ENCODE data around the gene UBR4.

UBR4 gene

GRCh38 chr1:19167140-19167539 is 42.9 kb downstream of the UBR4 start:
- H3K79me2 ChIP-seq (ENCODE audit: low read length) = no peaks in the 10 kb centered on the region
- H3K4me1 ChIP-seq (ENCODE audit: low read length) = peaks cover 5% of the 10 kb centered on the region
- no peaks in the 10 kb centered on the region for H3K27me3 ChIP-seq (replicated peaks; ENCODE audit: insufficient read depth, low read length)
- peaks cover 3% of the 10 kb centered on the region; the same call in 1 of the 2 replicates for H4K20me1 ChIP-seq (ENCODE audit: insufficient read depth, low read length)
- DNase-seq = no peak
- H3K9me3 ChIP-seq (replicated peaks; ENCODE audit: insufficient read depth, low read length) = no peaks in the 10 kb centered on the region
- peaks cover 26% of the 10 kb centered on the region for H3K36me3 ChIP-seq (replicated peaks; ENCODE audit: insufficient read depth, low read length)
- TF ChIP-seq CTCF (IDR thresholded peaks at IDR 0.05; ENCODE audit: low read length) = no peak
- no peak for TF ChIP-seq EZH2 (optimal IDR thresholded peaks at IDR 0.05; ENCODE audit: low read depth, low read length)
- TF ChIP-seq EZH2phosphoT487 (IDR thresholded peaks at IDR 0.05; ENCODE audit: low read length) = no peak
- no peak overlapping the region for H3K4me3 ChIP-seq (ENCODE audit: low read length)
- no peaks in the 10 kb centered on the region for H3K9me2 ChIP-seq (replicated peaks; ENCODE audit: insufficient read depth, low read length)
- H3K27ac ChIP-seq (ENCODE audit: low read length) = no peak overlapping the region
- no peak overlapping the region for H3K9ac ChIP-seq (ENCODE audit: low read length)
- H2AFZ ChIP-seq (ENCODE audit: low read length) = no peak overlapping the region
- no peak overlapping the region for H3K4me2 ChIP-seq (ENCODE audit: low read depth, low read length)
- H3F3A ChIP-seq (ENCODE audit: insufficient read depth, low read length) = peaks cover 8% of the 10 kb centered on the region; the same call in 1 of the 2 replicates

- H3K4me1 ChIP-seq (ENCODE audit: low read length) = peaks cover 5% of the 10 kb centered on the region
- peaks cover 3% of the 10 kb centered on the region; the same call in 1 of the 2 replicates for H4K20me1 ChIP-seq (ENCODE audit: insufficient read depth, low read length)
- peaks cover 8% of the 10 kb centered on the region; the same call in 1 of the 2 replicates for H3F3A ChIP-seq (ENCODE audit: insufficient read depth, low read length)
- no peak overlapping the region for H3K27ac ChIP-seq (ENCODE audit: low read length)
- no peak overlapping the region for H2AFZ ChIP-seq (ENCODE audit: low read length)
- H3K27me3 ChIP-seq (replicated peaks; ENCODE audit: insufficient read depth, low read length) = no peaks in the 10 kb centered on the region
- H3K79me2 ChIP-seq (ENCODE audit: low read length) = no peaks in the 10 kb centered on the region
- no peak for DNase-seq
- H3K9me2 ChIP-seq (replicated peaks; ENCODE audit: insufficient read depth, low read length) = no peaks in the 10 kb centered on the region
- no peak overlapping the region for H3K9ac ChIP-seq (ENCODE audit: low read length)
- H3K4me3 ChIP-seq (ENCODE audit: low read length) = no peak overlapping the region
- no peak for TF ChIP-seq CTCF (IDR thresholded peaks at IDR 0.05; ENCODE audit: low read length)
- TF ChIP-seq EZH2phosphoT487 (IDR thresholded peaks at IDR 0.05; ENCODE audit: low read length) = no peak
- TF ChIP-seq EZH2 (optimal IDR thresholded peaks at IDR 0.05; ENCODE audit: low read depth, low read length) = no peak
- H3K4me2 ChIP-seq (ENCODE audit: low read depth, low read length) = no peak overlapping the region
- no peaks in the 10 kb centered on the region for H3K9me3 ChIP-seq (replicated peaks; ENCODE audit: insufficient read depth, low read length)
- peaks cover 32% of the 10 kb centered on the region for H3K36me3 ChIP-seq (replicated peaks; ENCODE audit: insufficient read depth, low read length)
Measured at GRCh38 chr1:19166066-19166465, 44.0 kb downstream of the UBR4 start.

GRCh38 chr1:19165501-19165900 is 44.6 kb downstream of the UBR4 start:
- H3K4me2 ChIP-seq (ENCODE audit: low read depth, low read length) = no peak overlapping the region
- TF ChIP-seq EZH2 (optimal IDR thresholded peaks at IDR 0.05; ENCODE audit: low read depth, low read length) = no peak
- TF ChIP-seq CTCF (IDR thresholded peaks at IDR 0.05; ENCODE audit: low read length) = no peak
- no peak for TF ChIP-seq EZH2phosphoT487 (IDR thresholded peaks at IDR 0.05; ENCODE audit: low read length)
- no peaks in the 10 kb centered on the region for H3K9me3 ChIP-seq (replicated peaks; ENCODE audit: insufficient read depth, low read length)
- no peak overlapping the region for H2AFZ ChIP-seq (ENCODE audit: low read length)
- no peaks in the 10 kb centered on the region for H3K79me2 ChIP-seq (ENCODE audit: low read length)
- peaks cover 8% of the 10 kb centered on the region; the same call in 1 of the 2 replicates for H3F3A ChIP-seq (ENCODE audit: insufficient read depth, low read length)
- no peak for DNase-seq
- H3K36me3 ChIP-seq (replicated peaks; ENCODE audit: insufficient read depth, low read length) = peaks cover 36% of the 10 kb centered on the region
- H3K27me3 ChIP-seq (replicated peaks; ENCODE audit: insufficient read depth, low read length) = no peaks in the 10 kb centered on the region
- H4K20me1 ChIP-seq (ENCODE audit: insufficient read depth, low read length) = peaks cover 3% of the 10 kb centered on the region; the same call in 1 of the 2 replicates
- H3K4me3 ChIP-seq (ENCODE audit: low read length) = no peak overlapping the region
- no peaks in the 10 kb centered on the region for H3K9me2 ChIP-seq (replicated peaks; ENCODE audit: insufficient read depth, low read length)
- no peak overlapping the region for H3K27ac ChIP-seq (ENCODE audit: low read length)
- peaks cover 5% of the 10 kb centered on the region for H3K4me1 ChIP-seq (ENCODE audit: low read length)
- H3K9ac ChIP-seq (ENCODE audit: low read length) = no peak overlapping the region
